Suprapubic skin (tissue), 3 donors: ENCODE results near the gene PTPRN2.

Source experiments
- POLR2AphosphoS5 ChIP-seq, 3 donors: sonication (generic); formaldehyde crosslinking; IDR thresholded peaks; one replicate each; pipeline ENCODE4 v1.6.1; 2017; ENCODE audit warnings: antibody characterized with exemption in 3 of 3
- TF ChIP-seq, protein P1 (sequence below), 2 donors: fragments of 200-600 bp in 1 of 2; fragments of 450-650 bp in 1 of 2; sonication (generic) in 1 of 2; IDR thresholded peaks; one replicate each; pipeline ENCODE4 v1.5.1; 2016 to 2019; ENCODE audit warnings: antibody characterized with exemption in 2 of 2, mild to moderate bottlenecking in 1 of 2, moderate library complexity in 1 of 2

DNA sequence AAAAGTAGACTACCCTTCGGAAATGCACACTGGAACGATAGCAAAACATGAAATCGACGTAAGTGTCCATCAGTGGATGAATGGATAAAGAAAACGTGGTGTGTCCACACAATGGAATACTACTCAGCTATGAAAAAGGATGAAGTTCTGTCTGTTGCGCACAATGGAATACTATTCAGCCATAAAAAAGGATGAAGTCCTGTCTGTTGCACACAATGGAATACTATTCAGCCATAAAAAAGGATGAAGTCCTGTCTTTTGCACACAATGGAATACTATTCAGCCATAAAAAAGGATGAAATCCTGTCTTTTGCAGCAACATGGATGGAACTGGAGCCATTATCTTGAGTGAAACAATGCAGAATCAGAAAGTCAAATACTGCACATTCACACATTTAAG, 591.8 kb downstream of the PTPRN2 start:
- TF ChIP-seq, protein P1, sequence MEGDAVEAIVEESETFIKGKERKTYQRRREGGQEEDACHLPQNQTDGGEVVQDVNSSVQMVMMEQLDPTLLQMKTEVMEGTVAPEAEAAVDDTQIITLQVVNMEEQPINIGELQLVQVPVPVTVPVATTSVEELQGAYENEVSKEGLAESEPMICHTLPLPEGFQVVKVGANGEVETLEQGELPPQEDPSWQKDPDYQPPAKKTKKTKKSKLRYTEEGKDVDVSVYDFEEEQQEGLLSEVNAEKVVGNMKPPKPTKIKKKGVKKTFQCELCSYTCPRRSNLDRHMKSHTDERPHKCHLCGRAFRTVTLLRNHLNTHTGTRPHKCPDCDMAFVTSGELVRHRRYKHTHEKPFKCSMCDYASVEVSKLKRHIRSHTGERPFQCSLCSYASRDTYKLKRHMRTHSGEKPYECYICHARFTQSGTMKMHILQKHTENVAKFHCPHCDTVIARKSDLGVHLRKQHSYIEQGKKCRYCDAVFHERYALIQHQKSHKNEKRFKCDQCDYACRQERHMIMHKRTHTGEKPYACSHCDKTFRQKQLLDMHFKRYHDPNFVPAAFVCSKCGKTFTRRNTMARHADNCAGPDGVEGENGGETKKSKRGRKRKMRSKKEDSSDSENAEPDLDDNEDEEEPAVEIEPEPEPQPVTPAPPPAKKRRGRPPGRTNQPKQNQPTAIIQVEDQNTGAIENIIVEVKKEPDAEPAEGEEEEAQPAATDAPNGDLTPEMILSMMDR (IDR thresholded peaks at IDR 0.05): no peak
- no peak for TF ChIP-seq POLR2AphosphoS5 (IDR thresholded peaks at IDR 0.05)
